ENCODE measurements around the gene PAAF1.
A peak's percentile ranks its signal among the peaks of the same experiment; 100 is the strongest.
"Not testable (repeated sequence)": the region's sequence is repeated elsewhere in the genome, so short reads cannot be mapped to it uniquely, and the experiment has no call there.

Gene PAAF1

DNA sequence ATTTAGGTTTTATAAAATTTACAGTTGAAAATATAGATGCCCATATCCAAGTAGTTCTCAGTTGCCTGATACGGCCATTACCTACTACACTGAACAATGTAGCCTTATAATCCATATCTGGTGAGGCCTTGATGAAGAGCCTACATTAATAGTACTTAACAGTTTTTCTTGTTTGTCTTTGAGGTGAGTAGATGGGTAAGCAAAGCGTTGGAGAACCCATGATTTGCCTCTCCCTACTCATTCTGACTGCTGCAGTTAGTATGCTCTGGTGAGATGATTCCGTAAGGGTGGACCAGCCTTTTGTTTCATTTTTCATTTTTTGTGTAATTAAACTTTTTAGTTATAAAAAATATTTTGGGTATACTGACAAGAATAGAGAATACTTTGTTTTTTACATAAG is 11.4 kb downstream of the PAAF1 start:
- DNase-seq = no peak

DNA sequence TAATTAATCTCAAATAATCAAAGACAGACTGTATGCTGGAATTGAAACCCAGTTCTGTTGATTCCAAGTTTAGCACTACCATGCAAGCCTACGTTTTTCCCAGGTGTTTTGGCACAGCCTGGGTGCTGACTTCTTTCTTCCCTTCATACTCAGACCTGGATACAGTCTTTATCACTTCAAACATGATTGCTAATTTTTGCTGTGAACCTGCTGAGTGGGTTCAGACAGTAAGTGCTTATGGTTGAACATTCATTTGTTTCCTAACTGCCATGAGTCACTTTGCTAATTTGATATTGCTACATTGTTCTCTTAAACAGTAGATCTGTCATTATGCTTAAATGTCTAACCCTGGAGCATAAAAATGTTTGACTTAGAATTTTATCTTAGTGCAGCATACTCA is 12.2 kb downstream of the PAAF1 start:
- no peak for DNase-seq

GRCh38 chr11:73889536-73889935 is 12.7 kb downstream of the PAAF1 start:
- DNase-seq = no peak

GRCh38 chr11:73893041-73893440 is 16.2 kb downstream of the PAAF1 start:
- DNase-seq = no peak

DNA sequence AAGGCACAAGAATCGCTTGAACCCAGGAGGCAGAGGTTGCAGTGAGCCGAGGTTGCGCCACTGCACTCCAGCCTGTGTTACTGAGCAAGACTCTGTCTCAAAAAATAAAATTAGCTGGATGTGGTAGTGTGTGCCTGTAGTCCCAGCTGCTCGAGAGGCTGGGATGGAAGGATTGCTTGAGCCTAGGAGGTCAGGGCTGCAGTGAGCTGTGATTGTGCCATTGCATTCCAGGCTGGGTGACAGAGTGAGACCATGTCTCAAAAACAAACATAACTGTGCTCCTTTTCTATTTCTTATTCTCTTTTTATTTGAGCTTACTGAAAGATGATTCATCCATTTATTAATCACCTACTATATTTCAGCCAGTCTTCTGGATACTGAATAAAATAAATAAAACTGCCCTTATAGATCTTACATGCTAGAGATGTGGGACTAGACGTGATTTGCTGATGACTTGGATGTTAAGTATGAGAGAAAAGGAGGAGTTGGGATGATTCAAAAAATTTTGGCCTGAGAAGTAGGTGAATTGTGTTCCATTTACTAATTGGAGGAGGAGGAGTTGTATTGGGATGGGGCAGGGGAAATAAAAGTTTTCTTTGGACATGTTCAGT is 18.0 kb downstream of the PAAF1 start:
- DNase-seq = no peak

DNA sequence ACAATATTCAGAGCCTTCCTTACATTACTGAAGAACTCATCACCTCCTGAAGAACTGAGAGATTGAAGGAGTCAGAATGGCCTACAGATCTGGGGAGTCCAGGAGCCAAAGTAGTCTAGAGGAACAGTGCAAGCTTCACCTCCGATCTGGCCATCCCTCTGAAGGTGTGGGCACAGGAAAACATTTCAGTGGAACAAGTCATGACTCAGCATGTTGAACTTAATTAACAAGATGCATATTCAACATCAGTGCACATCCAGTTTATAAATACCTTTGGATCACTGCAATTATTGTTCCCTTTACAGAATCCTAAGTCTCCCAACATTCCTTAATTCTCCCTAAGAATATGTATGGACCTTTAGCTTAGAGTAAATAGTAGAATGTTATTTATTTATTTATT is 25.5 kb downstream of the PAAF1 start:
- no peak for DNase-seq

DNA sequence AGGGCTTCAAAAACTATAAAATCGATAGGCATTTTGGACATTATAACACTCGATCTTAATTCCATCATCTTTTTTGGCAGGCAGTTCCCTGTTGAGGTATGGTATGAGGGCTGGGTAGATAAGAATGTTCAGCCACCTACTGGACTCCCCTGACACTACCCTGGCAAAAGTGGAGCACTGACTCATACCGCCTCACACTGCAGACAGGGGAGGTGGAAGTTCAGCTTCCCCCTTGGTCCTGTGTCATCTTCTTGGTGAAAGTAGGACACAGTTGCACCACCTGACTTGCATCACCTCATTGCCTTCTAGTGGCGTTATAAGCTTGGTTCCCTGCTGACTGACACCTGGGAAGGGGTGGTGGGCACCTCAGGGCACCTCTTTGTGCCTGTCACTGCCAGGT is 30.4 kb downstream of the PAAF1 start:
- DNase-seq = peak in 1 of 2 donors; percentile 12

- DNase-seq = no peak
These were observed 35.2 kb downstream of the PAAF1 start for GRCh38 chr11:73912026-73912425.

- DNase-seq = no peak
These were observed 36.7 kb downstream of the PAAF1 start for GRCh38 chr11:73913472-73913871.

GRCh38 chr11:73914284-73914683 is 37.5 kb downstream of the PAAF1 start:
- DNase-seq = no peak

- DNase-seq = no peak
These were observed 39.6 kb downstream of the PAAF1 start for GRCh38 chr11:73916435-73916834.

DNA sequence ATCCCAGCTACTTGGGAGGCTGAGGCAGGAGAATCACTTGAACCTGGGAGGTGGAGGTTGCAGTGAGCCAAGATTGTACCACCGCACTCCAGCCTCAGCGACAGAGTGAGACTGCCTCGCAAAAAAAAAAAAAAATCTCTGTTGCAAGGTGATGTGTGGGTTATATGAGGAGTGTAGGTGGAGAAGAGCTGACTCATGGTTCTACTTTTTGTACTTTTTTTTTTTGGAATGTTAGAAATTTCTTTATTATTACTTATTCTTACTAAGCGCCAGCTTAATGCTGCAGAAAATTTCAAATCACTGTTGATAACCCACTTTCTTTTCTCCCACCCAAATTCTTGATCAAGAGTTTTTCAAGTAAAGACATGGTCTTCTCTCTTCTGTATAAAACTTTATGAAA is 44.4 kb downstream of the PAAF1 start:
- DNase-seq = no peak

- DNase-seq = no peak
These were observed 52.6 kb downstream of the PAAF1 start for GRCh38 chr11:73929388-73929787.

- DNase-seq = peak in 1 of 2 donors; percentile 12
These were observed 54.3 kb downstream of the PAAF1 start for GRCh38 chr11:73931039-73931645.

DNA sequence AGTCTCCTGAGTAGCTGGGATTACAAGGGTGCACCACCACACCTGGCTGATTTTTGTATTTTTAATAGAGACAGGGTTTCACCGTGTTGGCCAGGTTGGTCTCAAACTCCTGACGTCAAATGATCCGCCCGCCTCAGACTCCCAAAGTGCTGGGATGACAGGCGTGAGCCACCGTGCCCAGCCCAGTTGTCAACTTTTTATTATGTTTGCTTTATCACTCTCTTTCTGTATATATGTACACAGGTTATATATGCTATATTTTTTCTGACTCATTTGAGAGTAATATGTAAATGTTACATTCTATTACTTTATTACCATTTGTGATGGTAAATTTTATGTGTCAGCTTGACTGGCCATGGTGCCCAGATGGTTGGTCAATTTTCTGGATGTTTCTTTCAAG is 55.2 kb downstream of the PAAF1 start:
- DNase-seq = no peak

- DNase-seq = no peak
These were observed 56.0 kb downstream of the PAAF1 start for GRCh38 chr11:73932781-73933180.

GRCh38 chr11:73936047-73936446 is 59.2 kb downstream of the PAAF1 start:
- DNase-seq = not testable (repeated sequence)

DNA sequence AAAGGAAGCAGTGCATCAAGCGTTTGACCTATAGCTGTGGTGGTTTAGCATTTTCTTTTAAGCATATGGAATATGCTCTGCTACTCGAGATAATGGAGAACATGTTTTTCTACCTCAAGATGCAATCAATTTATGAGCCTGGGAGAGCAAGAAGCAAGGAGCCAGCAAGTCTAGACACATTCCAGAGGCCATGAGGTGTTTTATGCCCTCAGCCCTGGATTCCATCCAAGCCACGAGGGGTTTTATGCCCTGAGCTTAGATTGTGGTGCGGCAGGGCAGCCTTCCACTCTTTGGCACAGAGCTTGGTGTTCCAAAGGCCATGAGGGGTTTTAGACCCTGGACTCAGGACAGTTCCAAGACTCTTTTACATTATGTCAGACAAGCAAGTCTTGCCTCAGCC is 62.3 kb downstream of the PAAF1 start:
- no peak for DNase-seq

DNA sequence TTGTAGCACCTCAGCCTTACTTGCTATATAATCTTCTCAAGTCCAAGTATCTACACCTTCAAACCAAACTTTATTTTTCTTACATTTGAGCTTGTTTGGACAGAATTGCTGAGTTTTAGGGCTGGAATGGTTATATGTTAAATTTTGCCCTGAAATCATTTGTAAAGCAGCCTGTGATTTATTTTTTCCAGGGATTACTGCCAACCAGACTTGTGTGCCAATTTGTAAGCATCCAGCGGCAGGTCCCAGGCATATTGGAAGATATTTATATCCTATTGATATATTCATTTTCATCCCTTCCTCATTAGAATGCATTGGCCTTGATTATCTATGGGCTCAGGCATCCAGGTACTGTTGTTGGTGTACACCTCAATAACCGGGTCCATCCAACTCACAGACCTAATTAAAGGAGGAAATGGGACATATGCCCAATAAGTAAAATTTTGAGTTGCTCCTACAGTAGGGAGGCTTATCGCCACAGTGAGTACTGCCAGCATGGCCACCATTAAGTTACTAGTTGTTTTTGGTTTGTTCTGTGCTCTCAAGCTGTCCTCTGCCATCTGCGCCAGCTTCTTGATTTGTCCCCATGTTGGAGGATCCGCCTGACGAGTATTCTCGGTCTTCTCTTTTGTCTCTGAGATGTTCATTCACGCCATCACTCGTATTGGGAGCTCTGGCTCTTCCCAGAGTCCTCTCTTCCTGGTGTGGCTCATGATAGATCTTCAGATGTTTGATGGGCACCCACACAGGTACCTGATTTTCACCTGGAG is 64.2 kb downstream of the PAAF1 start:
- no peak for DNase-seq

GRCh38 chr11:73942010-73942409 is 65.2 kb downstream of the PAAF1 start:
- DNase-seq = no peak

DNA sequence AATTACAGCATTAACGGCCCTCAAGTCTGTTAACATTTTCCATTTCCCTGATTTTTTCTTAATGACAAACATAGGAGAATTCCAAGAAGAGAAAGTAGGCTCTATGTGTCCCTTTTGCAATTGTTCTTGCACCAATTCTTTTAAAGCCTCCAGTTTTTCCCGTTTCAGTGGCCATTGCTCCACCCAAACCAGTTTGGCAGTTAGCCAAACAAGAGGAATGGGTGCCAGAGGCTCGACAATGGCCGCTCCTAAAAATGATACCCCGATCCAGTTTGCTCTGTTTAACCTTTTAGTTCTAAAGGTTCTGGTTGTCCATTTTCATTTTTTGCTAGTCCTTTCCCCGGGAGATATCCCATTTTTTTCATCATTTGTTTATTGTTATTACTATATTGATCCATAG is 67.3 kb downstream of the PAAF1 start:
- no peak for DNase-seq

- no peak for DNase-seq
These were observed 68.1 kb downstream of the PAAF1 start for GRCh38 chr11:73944901-73945300.

DNA sequence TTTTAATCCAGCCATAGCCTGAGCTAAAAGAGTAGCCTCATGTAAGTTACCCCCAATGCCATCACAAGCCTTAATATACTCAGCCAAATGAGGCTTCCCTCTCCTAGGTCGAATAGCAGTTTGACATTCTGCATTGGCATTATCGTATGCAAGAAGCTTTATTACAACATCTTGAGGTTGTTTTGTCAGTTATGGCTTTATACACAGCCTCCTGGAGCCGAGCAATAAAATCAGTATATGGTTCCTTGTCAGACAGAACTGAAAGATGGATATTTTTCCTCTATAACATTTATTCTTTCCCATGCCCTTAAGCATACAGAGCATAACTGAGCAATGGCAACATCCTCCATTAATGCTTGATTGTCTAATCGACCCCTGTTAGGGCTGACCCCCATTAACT is 68.6 kb downstream of the PAAF1 start:
- DNase-seq = no peak

DNA sequence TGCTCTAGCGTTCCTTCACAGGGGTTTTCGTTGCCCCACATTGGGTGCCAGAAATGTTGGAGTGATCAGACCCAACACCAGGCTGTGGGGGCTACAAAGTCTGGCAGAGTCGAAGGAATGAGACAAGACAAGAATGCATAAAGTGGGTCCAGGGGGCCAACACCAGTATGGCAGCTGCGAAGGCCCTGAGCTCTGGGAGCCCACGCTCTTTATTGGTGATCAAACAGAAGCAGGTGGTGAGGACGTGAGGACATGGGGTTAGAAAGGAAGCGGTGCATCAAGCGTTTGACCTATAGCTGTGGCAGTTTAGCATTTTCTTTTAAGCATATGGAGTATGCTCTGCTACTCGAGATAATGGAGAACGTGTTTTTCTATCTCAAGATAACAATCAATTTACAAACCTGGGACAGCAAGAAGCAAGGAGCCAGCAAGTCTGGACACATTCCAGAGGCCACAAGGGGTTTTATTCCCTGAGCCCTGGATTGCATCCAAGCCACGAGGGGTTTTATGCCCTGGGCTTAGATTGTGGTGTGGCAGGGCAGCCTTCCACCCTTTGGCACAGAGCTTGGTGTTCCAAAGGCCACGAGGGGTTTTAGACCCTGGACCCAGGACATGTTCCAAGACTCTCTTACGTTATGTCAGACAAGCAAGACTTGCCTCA is 70.1 kb downstream of the PAAF1 start:
- DNase-seq = no peak

All from CD4-positive, alpha-beta T cell treated with Interleukin-4 for 1 hour (primary cell).